A172 (cell line): Measurements from ENCODE around the gene TCF12. TPM values are rescaled to one million over a fixed set of nuclear protein-coding genes. Genes with fewer than 3 reads are reported as not detected.

Experiments
- DNase-seq: peaks from one replicate; pipeline ENCODE4 v3.0.0-alpha.2; 2015; ENCODE audit warnings: low spot score
- total RNA-seq: library from RNA; depleted of rRNA; stranded (reverse); fragments of >200 nt; shearing (Covaris generic); gene quantifications from 2 replicates; pipeline ENCODE4 v1.2.3, GENCODE V29; 2014; rRNA removed

The TCF12 gene
- total RNA-seq, result 53.8 and 133 TPM in 2 replicates

DNA sequence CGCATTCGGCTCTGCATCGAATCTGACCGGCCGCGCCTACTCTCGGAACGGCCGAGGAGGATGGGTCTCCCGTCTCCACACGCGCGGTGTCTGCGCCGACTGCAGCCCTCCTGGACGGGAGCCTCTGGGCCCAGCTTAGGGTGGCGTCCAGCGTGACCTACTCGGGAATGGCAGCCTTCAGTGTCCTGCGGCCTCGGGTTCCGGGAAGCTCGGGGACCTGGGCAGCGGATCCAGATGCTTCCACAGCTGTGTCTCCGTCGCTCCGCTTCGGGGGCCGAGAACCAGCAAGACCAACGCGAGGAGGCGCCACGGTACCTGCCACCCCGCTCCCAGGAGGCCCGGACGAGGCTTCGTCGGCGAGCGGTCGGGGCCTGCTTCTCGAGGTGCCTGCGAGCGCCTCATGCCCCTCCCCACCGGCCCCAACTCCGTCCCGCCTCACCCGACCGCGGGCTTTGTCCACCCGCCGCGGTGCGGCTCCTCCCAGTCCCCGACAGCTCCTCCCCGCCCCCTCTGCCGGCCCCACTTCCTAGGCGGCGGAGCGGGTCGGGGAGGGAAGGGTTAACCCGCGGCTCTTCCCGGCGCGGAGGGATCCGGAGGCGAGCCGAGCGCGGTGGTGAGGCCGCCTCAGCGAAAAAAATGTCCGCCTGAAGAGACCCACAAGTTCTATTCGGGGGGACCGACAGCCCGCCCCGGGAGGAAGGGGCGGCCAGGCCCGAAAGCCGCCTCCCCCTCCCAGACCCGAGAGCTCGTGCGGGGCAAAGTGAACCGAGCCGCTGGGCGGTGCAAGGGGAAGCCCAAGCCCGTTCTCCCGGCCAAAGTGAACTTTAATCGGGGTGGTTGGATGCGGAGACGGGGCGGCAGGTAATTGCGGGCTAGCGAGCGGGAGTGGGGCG is at the start of gene TCF12:
Gene TCF12, plus strand, starts transcription at position 599 of the 893 bp plus-strand sequence. CDS start 1,270 bp downstream, outside the sequence.
- peak; percentile 63 for DNase-seq

DNA sequence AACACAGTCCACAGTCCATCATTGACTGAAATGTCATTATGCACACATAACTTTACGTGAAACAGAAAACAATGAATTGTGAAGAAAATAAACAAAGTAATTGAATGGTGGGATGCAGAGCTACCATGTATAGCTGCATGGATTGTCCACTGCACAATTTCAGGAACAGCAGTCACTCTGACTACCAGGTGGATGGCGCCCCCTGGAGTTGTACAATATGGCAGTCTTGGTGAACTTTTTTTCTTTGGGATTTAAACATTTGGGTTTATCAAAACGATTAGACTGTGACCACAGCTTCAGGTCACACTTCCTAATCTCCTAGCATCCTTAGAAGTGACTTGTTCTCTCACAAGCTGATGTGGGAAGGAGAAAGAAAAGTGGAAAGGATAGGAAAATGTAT is 48.9 kb upstream of the TCF12 start:
- peak; percentile 21 for DNase-seq

DNA sequence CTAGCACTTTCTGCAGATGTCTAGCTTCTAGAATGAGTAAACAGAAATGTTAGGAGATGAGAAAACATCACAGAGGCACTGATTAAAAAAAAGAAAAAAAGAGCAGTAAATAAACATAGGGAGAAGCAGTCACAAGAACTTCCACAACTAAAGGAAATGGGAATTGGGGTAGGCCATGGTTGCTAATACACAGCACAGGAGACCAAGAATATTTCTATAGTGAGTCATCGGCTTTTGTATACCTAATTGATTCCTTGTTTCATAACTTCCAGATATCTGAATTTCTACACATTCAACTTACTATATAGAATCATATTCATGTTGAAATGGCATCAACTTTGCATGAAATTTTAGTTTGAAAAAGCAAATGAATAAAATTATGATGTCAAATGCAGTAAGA is 47.3 kb upstream of the TCF12 start:
- peak; percentile 51 for DNase-seq

DNA sequence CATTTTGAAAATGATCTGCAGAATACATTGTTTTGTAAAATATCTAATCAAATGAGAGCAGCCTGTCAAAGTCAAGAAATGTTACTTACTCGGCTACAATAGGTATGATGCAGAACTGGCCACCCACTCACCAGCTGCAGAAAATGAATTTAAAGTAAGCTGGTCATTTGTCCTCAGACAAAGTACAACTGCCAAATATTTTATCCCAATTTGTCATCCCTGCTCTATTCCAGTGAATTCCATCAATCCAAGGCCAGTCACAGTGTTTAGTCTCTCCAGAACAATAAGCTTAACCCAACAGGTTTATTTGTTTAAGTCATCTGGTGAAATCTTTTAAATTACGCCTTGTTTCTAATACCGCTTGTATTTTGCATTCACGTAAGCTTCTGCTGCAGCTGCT is 46.6 kb upstream of the TCF12 start:
- no peak for DNase-seq

DNA sequence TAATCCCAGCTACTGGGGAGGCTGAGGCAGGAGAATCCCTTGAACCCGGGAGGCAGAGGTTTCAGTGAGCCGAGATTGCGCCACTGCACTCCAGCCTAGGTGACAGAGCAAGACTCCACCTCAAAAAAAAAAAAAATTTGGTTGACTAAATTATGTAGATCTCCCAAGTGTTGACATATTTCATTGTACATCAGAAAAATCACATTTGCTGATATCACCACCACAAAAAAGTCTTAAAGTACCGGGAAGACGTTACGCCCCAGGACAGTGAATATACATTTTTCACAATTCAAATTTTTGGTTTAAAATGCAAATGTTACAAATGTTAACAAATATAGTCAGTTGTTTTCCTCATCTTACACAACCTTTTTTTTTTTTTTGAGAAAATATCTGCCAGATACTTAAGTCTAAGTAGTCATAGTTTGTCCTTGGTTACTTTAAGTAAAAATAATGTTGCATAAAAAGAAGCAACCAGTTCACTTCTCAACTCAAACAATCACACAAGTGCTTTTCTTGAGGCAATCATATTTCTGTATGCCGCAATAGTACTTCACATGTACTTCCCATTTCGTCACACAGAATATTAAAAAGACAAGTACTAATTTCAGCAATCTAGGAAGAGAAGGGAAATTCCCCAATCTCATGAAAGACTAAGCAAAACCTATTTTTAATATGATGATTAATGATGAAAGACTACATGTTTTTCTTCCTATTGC is 41.0 kb upstream of the TCF12 start:
- DNase-seq, result no peak

DNA sequence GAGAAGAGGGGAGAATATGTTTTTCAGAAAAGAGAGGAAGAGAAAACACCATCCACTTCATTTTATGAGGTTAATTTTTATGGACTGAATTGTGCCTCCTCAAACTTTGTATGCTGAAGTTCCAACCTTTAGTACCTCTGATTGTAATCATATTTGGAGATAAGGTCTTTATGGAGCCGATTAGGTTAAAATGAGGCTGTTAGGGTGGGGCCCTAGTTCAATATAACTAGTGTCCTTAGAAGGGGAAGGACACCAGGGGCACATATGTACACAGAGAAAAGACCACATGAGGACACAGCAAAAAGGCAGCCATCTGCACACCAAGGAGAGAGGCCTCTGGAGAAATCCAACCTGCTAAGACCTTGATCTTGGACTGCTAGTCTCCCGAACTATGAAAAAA is 38.9 kb upstream of the TCF12 start:
- no peak for DNase-seq

DNA sequence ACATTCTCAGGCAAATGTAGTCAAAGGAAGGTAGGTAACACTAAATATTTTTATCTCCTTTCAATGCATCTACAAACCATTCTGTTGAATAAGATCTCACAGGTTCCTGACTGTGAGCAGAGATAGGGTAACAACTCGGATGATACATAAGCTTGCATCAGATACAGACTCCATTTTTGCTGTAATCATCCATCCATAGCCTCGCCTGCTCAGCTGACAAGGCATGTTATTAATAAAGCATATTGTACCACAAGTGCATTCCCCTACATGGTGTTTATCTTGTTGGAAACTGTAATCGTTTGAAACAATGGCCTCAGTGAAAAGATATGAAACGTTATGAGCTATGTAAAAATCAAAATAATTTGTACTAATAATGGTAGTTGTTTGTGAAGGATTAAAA is 35.4 kb upstream of the TCF12 start:
- no peak for DNase-seq

DNA sequence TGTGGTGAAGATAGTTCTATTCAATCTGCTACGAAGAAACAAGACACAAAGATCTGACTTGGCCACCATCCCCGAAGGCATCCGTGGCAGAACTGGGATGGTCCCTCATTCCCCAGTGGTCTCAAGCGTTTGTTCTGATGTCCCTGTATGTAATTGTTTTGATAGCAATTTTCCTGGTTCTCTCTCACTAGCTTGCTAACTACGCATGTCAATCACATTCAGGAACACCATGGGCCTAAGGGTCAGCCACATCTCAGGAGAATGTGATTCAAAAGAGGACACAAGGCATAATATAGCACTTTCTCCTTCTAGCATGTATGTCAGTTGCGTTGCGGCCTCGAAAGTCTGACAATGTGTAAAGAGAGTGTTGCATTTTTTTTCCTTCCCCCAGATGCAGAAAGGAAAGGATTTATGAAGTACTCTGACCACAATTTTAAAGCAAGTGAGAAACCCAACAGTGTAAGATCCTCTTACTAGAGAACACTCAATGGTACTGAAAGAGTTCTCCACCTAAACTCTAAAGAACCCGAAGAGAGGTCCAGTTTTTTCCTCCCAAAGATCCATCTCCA is 32.0 kb upstream of the TCF12 start:
- no peak for DNase-seq

DNA sequence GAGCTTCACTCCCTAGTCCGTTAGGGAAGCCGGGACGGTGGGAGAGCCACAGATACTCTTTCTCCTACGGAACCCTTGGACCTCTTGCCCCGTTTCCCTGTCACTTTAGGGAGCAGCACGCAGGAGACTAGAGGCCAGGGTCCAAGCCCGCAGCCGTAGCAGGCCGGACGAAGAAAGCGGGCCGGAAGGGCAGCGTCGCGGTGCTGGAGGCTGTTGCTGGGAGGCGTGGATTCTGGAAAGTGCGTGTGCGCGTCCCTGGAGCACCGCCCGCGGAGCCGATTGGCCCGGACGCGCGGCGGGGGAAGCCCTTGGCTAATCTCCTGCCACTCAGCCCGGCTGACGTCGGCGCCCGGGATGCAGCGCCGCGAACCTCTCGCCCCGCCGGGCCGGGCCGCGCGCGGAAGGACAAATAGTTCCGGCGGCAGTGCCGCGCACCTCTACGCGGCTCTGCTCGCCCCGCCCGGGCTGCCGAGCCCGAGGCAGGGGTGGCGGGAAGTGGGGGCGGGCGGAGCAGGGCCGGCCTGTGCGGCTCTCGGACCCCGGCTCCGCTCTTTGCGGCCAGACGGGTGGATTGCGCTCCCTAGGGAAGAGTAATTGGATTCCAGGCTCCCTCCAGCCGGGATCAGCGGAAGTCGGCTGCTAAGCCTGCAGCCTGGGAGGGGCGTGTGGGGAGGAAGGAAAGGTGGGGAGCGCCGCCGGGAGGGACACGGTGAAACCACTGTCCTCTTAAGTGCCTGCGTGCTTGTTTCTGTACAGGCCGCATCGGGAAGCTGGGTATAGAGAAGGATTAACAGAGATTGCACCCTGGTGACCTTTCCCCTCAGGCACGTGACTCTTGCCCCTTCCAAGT is 31.3 kb upstream of the TCF12 start:
- peak; percentile 81 for DNase-seq

DNA sequence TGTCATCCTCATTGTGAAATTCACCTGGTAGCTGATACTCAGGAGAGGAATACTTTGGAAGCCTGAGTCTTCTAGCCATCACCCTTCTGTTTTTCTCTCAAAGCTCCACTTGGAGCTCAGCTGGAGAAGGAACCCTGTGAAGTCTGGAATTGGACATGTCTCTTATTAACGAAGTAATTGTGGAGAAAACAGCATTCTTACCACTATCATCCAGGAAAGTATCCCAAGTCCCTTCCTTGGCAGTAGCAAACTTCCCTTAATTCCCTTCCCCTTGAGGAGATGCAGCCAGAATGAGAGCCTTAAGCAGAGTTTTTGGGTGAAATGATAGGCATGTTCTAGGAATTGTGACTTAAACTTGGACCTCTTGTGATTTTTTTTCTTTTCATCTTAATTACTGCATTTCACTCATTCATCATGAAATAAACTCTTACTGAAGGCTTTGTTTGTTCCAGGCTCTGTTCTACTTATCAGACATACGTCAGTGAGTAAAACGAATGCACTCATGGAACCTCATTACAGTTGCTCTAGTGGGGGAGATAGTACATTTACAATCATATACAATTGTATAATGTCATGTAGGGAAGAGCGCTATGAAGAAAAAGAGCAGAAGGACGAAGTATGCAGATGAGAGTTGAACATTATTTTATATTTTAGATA is 30.5 kb upstream of the TCF12 start:
- no peak for DNase-seq

DNA sequence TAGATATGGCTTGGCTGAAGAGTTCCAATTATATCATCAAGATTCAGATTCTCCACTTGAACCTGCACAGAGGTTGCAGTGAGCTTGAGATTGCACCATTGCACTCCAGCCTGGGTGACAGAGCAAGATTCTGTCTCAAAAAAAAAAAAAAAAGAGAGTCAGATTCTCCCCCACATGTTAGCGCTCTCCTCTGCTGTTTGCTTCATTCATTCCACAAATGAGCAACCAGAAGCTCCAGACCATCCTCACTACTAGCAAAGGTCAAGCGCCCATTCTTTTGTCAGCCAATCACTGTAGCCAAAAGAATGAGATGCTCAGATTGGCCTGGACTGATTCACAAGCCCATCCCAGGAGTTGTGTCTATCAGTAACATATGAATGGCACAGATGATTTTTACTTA is 28.4 kb upstream of the TCF12 start:
- DNase-seq, result no peak

DNA sequence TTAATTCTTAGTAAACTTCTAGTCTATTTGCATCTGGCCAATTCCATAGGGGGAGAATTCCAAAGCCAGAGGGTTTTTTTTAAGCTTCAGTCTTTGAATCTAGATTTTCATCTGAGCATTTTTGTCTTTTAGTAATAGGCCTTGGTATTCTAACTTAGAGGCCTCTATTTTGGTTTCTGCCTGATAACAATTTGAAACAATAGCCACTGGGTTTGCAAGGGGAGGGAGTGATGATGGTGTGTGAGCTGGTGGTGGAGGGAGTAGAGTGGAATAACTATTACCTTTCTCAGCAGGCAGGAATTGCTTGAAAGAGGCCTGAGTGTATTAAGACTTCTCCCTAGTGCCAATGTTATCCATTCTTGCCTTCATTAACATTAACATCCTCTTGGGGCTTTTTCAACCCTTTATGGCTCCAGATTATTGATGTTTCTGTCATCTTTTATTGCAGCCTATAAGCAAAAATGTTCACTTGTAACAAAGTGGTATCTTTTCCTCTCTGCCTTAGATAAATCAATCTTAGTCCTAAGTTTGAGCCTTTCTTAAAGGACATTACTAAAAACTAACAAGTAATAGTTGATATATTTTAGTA is 26.5 kb upstream of the TCF12 start:
- DNase-seq, result no peak

DNA sequence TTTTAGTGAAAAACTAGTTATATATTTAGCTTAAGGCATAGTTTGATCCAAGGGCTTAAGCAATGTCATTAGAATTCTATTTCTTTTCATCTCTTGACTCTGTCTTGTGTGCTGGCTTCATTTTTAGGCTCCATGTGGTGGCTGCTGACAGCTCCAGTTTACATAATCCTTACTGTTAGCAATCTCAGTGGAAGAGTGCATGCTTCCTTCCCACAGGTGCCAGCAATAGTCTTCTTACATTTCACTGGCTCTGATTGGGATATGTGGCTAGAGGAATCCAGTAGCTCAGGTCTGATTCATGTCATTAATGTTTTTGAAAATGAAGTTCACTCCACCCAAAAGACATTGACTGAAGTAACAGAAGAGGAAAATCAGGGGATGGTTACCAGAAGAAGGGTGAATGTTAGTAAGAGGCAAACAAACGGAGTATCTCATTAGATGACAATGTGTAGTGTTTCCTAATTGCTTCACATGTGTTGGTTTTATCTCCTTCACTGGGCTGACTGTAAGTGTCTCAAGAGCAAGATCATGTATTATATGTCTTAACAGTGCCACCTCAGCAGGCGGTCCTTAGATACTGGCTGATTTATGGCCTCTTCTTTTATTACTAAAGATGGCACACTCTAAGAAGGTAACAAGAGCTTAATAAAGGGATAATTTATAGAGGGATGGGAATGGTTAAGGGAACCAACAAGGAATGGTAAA is 25.6 kb upstream of the TCF12 start:
- DNase-seq, result no peak

DNA sequence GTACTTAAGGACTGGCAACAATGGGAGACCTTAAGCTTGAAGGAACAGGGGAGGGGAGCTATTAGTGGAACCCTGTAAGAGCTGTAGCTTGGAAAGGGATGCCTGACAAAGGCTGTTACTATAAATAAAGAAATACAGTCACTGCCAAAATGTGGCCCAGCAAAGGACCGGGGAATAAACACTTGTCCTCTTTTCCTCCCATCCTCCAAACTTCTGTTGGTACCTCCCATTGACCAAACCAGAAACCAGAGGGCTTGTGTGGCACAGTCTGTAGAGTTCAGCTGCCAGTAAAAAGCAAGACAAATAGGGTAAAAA is 25.1 kb upstream of the TCF12 start:
- no peak for DNase-seq

DNA sequence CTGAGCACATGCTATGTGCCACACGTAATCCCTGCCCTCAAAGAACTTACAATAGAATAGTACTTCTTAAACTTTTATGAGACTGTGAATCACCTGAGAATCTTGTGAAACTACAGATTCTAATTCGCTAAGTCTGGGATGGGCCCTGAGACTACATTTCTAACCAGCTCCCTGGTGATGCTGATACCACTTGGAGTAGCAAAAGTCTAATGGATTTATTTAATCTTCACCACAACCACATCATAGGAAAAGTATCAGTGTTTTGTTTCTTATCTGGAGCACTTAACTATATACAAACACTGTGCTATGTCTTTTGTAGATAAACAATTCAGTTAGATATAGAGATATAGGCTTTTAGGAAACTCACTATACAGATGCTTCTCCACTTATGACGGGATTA is 23.8 kb upstream of the TCF12 start:
- DNase-seq, result no peak

DNA sequence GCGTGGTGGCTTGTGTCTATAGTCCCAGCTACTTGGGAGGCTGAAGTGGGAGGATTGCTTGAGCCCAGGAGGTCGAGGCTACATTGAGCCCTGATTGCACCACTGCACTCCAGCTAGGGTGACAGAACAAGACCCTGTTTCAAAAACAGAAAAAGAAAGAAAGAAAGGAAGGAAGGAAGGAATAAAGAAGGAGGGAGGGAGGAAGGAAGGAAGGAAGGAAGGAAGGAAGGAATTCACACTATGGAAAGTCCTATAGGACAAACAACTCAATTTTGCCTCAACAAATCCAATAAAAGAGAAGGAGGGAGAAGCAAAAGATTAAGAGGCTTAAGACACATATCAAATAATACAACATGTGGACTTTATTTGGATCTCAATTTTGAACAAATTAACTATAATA is 16.5 kb upstream of the TCF12 start:
- no peak for DNase-seq

DNA sequence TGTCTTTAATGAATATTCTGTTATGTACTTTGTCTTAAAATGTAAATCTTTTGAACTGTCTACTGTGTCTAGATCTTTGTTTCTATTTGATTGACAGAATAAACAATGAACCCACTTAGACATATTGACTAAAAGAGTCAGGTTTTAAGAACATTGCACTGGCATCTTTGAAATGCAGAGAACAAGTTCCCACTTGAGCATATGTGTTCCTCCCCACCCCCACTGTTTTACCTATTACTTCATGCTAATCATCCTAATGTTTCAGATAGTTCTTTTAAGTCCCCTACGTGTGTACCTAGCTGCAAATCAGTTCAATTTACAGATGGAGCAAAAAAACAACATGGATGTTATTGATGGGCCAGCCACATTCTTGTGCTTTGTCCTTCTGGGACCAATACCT is 11.7 kb upstream of the TCF12 start:
- no peak for DNase-seq

DNA sequence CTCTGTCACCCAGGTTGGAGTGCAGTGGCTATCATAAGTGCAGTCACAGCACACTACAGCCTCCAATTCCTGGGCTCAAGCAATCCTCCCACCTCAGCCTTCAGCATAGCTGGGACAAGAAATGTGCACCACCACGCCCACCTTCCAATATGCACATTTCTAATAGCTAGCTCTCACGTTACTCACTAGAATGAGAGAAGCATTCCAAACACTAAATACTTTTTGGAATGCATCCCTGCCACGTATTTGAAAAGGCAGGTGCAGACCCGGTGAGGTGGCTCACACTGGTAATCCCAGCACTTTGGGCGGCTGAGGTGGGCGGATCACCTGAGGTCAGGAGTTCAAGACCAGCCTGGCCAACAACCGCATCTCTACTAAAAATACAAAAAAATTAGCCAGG is 7.6 kb upstream of the TCF12 start:
- DNase-seq, result no peak

DNA sequence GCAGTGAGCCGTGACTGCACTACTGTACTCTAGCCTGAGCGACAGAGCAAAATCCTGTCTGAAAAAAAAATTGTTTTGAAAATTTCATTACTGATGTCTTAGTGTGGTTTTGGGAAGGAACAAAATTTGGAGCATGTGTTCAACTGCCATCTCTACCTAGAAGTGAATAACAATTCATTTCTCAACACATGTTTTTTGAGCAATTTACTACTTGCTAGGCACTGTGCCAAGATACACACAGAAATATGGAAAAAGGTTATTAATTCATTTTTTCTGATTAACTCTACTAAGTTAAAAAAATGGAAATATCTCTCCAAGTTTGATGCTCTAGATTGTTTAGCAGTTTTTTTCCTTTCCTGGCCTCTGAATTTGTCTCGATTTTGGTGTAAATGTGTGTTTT is 5.2 kb upstream of the TCF12 start:
- no peak for DNase-seq

DNA sequence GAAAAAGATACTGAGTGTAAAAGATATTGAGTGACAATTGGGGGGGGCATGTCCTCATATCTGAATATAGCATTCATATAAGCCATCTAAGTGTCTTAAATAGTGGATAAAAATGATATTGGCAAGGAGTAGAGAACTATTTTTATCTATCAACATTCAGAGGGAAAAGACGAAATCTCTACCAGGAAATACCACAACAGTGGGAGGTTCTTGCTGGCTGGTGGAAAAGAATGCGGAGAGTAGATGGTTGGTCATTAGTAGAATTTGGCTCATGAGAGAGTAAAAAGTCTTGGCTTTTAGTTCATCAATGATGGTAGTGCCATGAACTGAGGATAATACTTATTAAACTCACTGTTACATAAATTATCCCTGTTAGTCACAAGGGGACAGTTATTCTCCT is 4.8 kb upstream of the TCF12 start:
- DNase-seq, result no peak

DNA sequence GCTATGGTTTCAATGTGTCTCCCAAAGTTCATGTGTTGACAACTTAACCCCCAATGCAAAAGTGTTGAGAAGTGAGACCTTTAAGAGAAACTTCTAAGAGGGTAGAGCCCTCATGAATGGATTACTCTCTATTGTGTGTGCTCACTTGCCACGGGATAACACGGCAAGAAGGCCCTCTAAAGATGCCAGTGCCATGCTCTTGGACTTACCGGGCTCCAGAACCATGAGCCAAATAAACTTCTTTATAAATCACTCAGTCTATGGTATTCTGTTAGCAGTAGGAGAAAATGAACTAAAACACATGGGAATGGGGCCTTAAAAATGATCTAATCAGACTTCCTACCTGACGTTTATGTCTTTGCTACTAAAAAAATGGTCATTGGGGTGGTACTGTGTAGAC is 2.6 kb upstream of the TCF12 start:
- no peak for DNase-seq
